Astrocyte (in vitro differentiated cells and primary cell): ENCODE measurements around the gene STARD6.

Source experiments
- EZH2 ChIP-seq: IDR thresholded peaks from 2 replicates; pipeline ENCODE4 v1.6.1; 2012; ENCODE audit warnings: mild to moderate bottlenecking, low read length, inconsistent platforms; ENCODE audit not compliant: insufficient read depth
- TF ChIP-seq, protein P1 (sequence below): IDR thresholded peaks from 2 replicates; pipeline ENCODE4 v1.5.1; 2011; ENCODE audit warnings: low read depth, mild to moderate bottlenecking, inconsistent platforms, low read length, moderate library complexity; ENCODE audit not compliant: insufficient read depth

DNA sequence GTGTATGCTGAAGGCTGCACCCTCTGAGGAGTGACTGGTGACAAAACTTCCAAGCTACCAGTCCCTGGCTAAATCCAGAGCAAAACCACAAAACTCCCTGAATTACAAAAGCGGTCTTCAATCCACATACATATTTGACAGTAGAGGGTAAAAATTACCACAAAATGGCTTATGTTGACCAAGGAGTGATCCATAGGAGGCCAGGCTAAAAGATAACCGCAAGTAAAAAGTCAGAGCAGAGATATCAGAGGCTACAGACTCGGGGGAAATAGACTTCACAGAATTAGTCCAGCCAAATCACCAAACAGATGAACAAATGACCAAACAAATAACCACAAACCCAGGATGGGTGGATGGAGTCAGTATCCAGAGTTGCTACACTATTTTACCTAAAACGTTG is 19.4 kb downstream of the STARD6 start:
- TF ChIP-seq, protein P1, sequence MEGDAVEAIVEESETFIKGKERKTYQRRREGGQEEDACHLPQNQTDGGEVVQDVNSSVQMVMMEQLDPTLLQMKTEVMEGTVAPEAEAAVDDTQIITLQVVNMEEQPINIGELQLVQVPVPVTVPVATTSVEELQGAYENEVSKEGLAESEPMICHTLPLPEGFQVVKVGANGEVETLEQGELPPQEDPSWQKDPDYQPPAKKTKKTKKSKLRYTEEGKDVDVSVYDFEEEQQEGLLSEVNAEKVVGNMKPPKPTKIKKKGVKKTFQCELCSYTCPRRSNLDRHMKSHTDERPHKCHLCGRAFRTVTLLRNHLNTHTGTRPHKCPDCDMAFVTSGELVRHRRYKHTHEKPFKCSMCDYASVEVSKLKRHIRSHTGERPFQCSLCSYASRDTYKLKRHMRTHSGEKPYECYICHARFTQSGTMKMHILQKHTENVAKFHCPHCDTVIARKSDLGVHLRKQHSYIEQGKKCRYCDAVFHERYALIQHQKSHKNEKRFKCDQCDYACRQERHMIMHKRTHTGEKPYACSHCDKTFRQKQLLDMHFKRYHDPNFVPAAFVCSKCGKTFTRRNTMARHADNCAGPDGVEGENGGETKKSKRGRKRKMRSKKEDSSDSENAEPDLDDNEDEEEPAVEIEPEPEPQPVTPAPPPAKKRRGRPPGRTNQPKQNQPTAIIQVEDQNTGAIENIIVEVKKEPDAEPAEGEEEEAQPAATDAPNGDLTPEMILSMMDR = no peak
- no peak for TF ChIP-seq EZH2
